Stimulated activated effector memory CD8-positive, alpha-beta T cell treated with anti-CD3 and anti-CD28 coated beads, Interleukin-12 subunit alpha, Interleukin-12 subunit beta, amount 100 ng/mL, for 72 hours (primary cell): Measurements from ENCODE around the gene PLD5.

ENCODE experiments used
- ATAC-seq: fragments of 150-1000 bp; cut with Tn5 transposase; 2 replicates; pipeline ENCODE4 v1.10.0; 2021
- DNase-seq, 2 donors: peaks; one replicate each; pipeline ENCODE4 v3.0.0; 2021 to 2022; ENCODE audit warnings: low spot score in 2 of 2
- H3K27ac Mint-ChIP-seq: one replicate; pipeline ENCODE4 v1.8.0; 2022; ENCODE audit warnings: mild to moderate bottlenecking, mixed read lengths
- H3K36me3 Mint-ChIP-seq: one replicate; pipeline ENCODE4 v1.8.0; 2022; ENCODE audit warnings: mild to moderate bottlenecking, mixed read lengths
- H3K4me1 Mint-ChIP-seq: one replicate; pipeline ENCODE4 v1.8.0; 2022; ENCODE audit warnings: mixed read lengths
- H3K4me3 Mint-ChIP-seq: one replicate; pipeline ENCODE4 v1.8.0; 2022; ENCODE audit warnings: mild to moderate bottlenecking, mixed read lengths
- H3K9me3 Mint-ChIP-seq: one replicate; pipeline ENCODE4 v1.8.0; 2022; ENCODE audit warnings: mixed read lengths

PLD5 gene

GRCh38 chr1:242524571-242525359, at the start of gene PLD5:
Gene PLD5 (minus strand): TSS chr1:242524697.
- Mint-ChIP-seq H3K36me3 (no peaks in the 10 kb centered on the region), H3K4me1 (peaks cover 18% of the 10 kb centered on the region), H3K4me3 (peak within 1 kb of the TSS; percentile 25), H3K27ac (no peak within 1 kb of the TSS), H3K9me3 (no peaks in the 10 kb centered on the region)
- ATAC-seq: no peak
- DNase-seq: no peak

GRCh38 chr1:242569867-242570266, 45.4 kb upstream of the PLD5 start:
- H3K9me3 Mint-ChIP-seq: no peaks in the 10 kb centered on the region
- H3K4me3 Mint-ChIP-seq: no peak overlapping the region
- no peaks in the 10 kb centered on the region for H3K36me3 Mint-ChIP-seq
- H3K4me1 Mint-ChIP-seq: no peaks in the 10 kb centered on the region
- no peak overlapping the region for H3K27ac Mint-ChIP-seq
- no peak for ATAC-seq
- no peak for DNase-seq

- no peak for ATAC-seq
- Mint-ChIP-seq H3K36me3 (no peaks in the 10 kb centered on the region), H3K4me3 (no peak overlapping the region), H3K4me1 (no peaks in the 10 kb centered on the region), H3K27ac (no peak overlapping the region), H3K9me3 (no peaks in the 10 kb centered on the region)
- no peak for DNase-seq
These were observed 44.2 kb upstream of the PLD5 start for GRCh38 chr1:242568666-242569065.

GRCh38 chr1:242567596-242567995, 43.1 kb upstream of the PLD5 start:
- no peak for DNase-seq
- H3K4me1 Mint-ChIP-seq: no peaks in the 10 kb centered on the region
- no peaks in the 10 kb centered on the region for H3K36me3 Mint-ChIP-seq
- no peak overlapping the region for H3K4me3 Mint-ChIP-seq
- ATAC-seq: no peak
- no peaks in the 10 kb centered on the region for H3K9me3 Mint-ChIP-seq
- no peak overlapping the region for H3K27ac Mint-ChIP-seq

GRCh38 chr1:242556759-242557158, 32.3 kb upstream of the PLD5 start:
- no peaks in the 10 kb centered on the region for H3K4me1 Mint-ChIP-seq

GRCh38 chr1:242556276-242556675, 31.8 kb upstream of the PLD5 start:
- Mint-ChIP-seq H3K9me3 (peaks cover 3% of the 10 kb centered on the region), H3K27ac (no peak overlapping the region), H3K36me3 (no peaks in the 10 kb centered on the region), H3K4me1 (no peaks in the 10 kb centered on the region), H3K4me3 (no peak overlapping the region)
- DNase-seq (no peak), ATAC-seq (no peak)

More at GRCh38 chr1:242556759-242557158, 32.3 kb upstream of the PLD5 start:
- no peak overlapping the region for H3K27ac Mint-ChIP-seq
- H3K4me3 Mint-ChIP-seq: no peak overlapping the region
- H3K36me3 Mint-ChIP-seq: no peaks in the 10 kb centered on the region
- H3K9me3 Mint-ChIP-seq: peaks cover 3% of the 10 kb centered on the region
- no peak for ATAC-seq
- DNase-seq: no peak

- Mint-ChIP-seq H3K36me3 (no peaks in the 10 kb centered on the region), H3K4me1 (no peaks in the 10 kb centered on the region), H3K4me3 (no peak overlapping the region), H3K27ac (no peak overlapping the region), H3K9me3 (peaks cover 3% of the 10 kb centered on the region)
- DNase-seq (no peak), ATAC-seq (no peak)
These were observed 30.1 kb upstream of the PLD5 start for GRCh38 chr1:242554577-242554976.

- DNase-seq (no peak), ATAC-seq (no peak)
- no peaks in the 10 kb centered on the region for H3K36me3 Mint-ChIP-seq
- H3K27ac Mint-ChIP-seq: no peak overlapping the region
- no peak overlapping the region for H3K4me3 Mint-ChIP-seq
- no peaks in the 10 kb centered on the region for H3K9me3 Mint-ChIP-seq
- H3K4me1 Mint-ChIP-seq: no peaks in the 10 kb centered on the region
These were observed 22.6 kb upstream of the PLD5 start for GRCh38 chr1:242546849-242547729.

GRCh38 chr1:242546441-242546840, 21.9 kb upstream of the PLD5 start:
- Mint-ChIP-seq H3K4me3 (no peak overlapping the region), H3K4me1 (no peaks in the 10 kb centered on the region), H3K36me3 (no peaks in the 10 kb centered on the region), H3K9me3 (no peaks in the 10 kb centered on the region), H3K27ac (no peak overlapping the region)
- no peak for ATAC-seq
- DNase-seq: no peak

GRCh38 chr1:242544071-242544470, 19.6 kb upstream of the PLD5 start:
- H3K9me3 Mint-ChIP-seq: no peaks in the 10 kb centered on the region
- no peak overlapping the region for H3K4me3 Mint-ChIP-seq
- ATAC-seq: no peak

GRCh38 chr1:242542271-242542670, 17.8 kb upstream of the PLD5 start:
- H3K9me3 Mint-ChIP-seq: no peaks in the 10 kb centered on the region
- H3K36me3 Mint-ChIP-seq: no peaks in the 10 kb centered on the region
- DNase-seq: no peak
- no peak for ATAC-seq
- H3K4me3 Mint-ChIP-seq: no peak overlapping the region
- no peaks in the 10 kb centered on the region for H3K4me1 Mint-ChIP-seq
- H3K27ac Mint-ChIP-seq: no peak overlapping the region

More at GRCh38 chr1:242544071-242544470, 19.6 kb upstream of the PLD5 start:
- Mint-ChIP-seq H3K36me3 (no peaks in the 10 kb centered on the region), H3K27ac (no peak overlapping the region), H3K4me1 (no peaks in the 10 kb centered on the region)
- no peak for DNase-seq

- no peaks in the 10 kb centered on the region for H3K9me3 Mint-ChIP-seq
- H3K4me3 Mint-ChIP-seq: no peak overlapping the region
- no peaks in the 10 kb centered on the region for H3K36me3 Mint-ChIP-seq
- ATAC-seq: no peak
- H3K27ac Mint-ChIP-seq: no peak overlapping the region
- no peaks in the 10 kb centered on the region for H3K4me1 Mint-ChIP-seq
- no peak for DNase-seq
These were observed 11.5 kb upstream of the PLD5 start for GRCh38 chr1:242535986-242536385.

GRCh38 chr1:242534753-242535152, 10.3 kb upstream of the PLD5 start:
- H3K9me3 Mint-ChIP-seq: no peaks in the 10 kb centered on the region
- DNase-seq: no peak
- no peak for ATAC-seq
- H3K4me3 Mint-ChIP-seq: no peak overlapping the region
- no peaks in the 10 kb centered on the region for H3K4me1 Mint-ChIP-seq
- H3K27ac Mint-ChIP-seq: no peak overlapping the region
- H3K36me3 Mint-ChIP-seq: no peaks in the 10 kb centered on the region

- ATAC-seq (no peak), DNase-seq (no peak)
- Mint-ChIP-seq H3K27ac (no peak overlapping the region), H3K9me3 (no peaks in the 10 kb centered on the region), H3K4me3 (no peak overlapping the region), H3K36me3 (no peaks in the 10 kb centered on the region), H3K4me1 (no peaks in the 10 kb centered on the region)
These were observed 6.3 kb upstream of the PLD5 start for GRCh38 chr1:242530761-242531160.

- Mint-ChIP-seq H3K36me3 (no peaks in the 10 kb centered on the region), H3K9me3 (no peaks in the 10 kb centered on the region), H3K4me1 (peaks cover 18% of the 10 kb centered on the region), H3K27ac (no peak overlapping the region), H3K4me3 (no peak overlapping the region)
- DNase-seq (no peak), ATAC-seq (no peak)
These were observed 1.3 kb upstream of the PLD5 start for GRCh38 chr1:242525769-242526168.

GRCh38 chr1:242525360-242525722, 844 bp upstream of the PLD5 start:
- ATAC-seq: no peak
- no peaks in the 10 kb centered on the region for H3K9me3 Mint-ChIP-seq
- H3K36me3 Mint-ChIP-seq: no peaks in the 10 kb centered on the region
- peak overlapping the region; percentile 25 for H3K4me3 Mint-ChIP-seq
- H3K27ac Mint-ChIP-seq: no peak overlapping the region
- DNase-seq: no peak
- peaks cover 18% of the 10 kb centered on the region for H3K4me1 Mint-ChIP-seq
